Measurements from ENCODE around the gene TRA2B.

Gene TRA2B

GRCh38 chr3:185956244-185956643 lies 18.4 kb upstream of the TRA2B start:
- no peak for FAIRE-seq
- TF ChIP-seq CTCF (IDR thresholded peaks at IDR 0.05; ENCODE audit: insufficient read depth, missing control alignments) = no peak
- DNase-seq (ENCODE audit: insufficient read length, low spot score) = no peak

GRCh38 chr3:185954366-185954723 lies 16.5 kb upstream of the TRA2B start:
- DNase-seq (ENCODE audit: insufficient read length, low spot score) (no peak), FAIRE-seq (no peak)
- TF ChIP-seq CTCF (IDR thresholded peaks at IDR 0.05; ENCODE audit: insufficient read depth, missing control alignments) = no peak

- DNase-seq (ENCODE audit: insufficient read length, low spot score) = no peak
- no peak for FAIRE-seq
- TF ChIP-seq CTCF (IDR thresholded peaks at IDR 0.05; ENCODE audit: insufficient read depth, missing control alignments) = no peak
Measured at GRCh38 chr3:185950728-185951127, 12.9 kb upstream of the TRA2B start.

GRCh38 chr3:185949515-185949914 lies 11.7 kb upstream of the TRA2B start:
- DNase-seq (ENCODE audit: insufficient read length, low spot score) (no peak), FAIRE-seq (no peak)
- TF ChIP-seq CTCF (IDR thresholded peaks at IDR 0.05; ENCODE audit: insufficient read depth, missing control alignments) = no peak

- DNase-seq (ENCODE audit: insufficient read length, low spot score) (no peak), FAIRE-seq (no peak)
- TF ChIP-seq CTCF (IDR thresholded peaks at IDR 0.05; ENCODE audit: insufficient read depth, missing control alignments) = no peak
Measured at GRCh38 chr3:185948292-185948691, 10.5 kb upstream of the TRA2B start.

- no peak for DNase-seq (ENCODE audit: insufficient read length, low spot score)
- TF ChIP-seq CTCF (IDR thresholded peaks at IDR 0.05; ENCODE audit: insufficient read depth, missing control alignments) = no peak
- no peak for FAIRE-seq
Measured at GRCh38 chr3:185943760-185944106, 5.9 kb upstream of the TRA2B start.

GRCh38 chr3:185942907-185943759 lies 5.3 kb upstream of the TRA2B start:
- peak; percentile 83 for TF ChIP-seq CTCF (IDR thresholded peaks at IDR 0.05; ENCODE audit: insufficient read depth, missing control alignments)
- FAIRE-seq = no peak
- peak; percentile 45 for DNase-seq (ENCODE audit: insufficient read length, low spot score)
